Hepatocyte (in vitro differentiated cells): ENCODE results near the gene DRAM1.
A peak's percentile ranks its signal among the peaks of the same experiment; 100 is the strongest.

Source experiments
- CTCF ChIP-seq: fragments of 200-600 bp; sonication (generic); IDR thresholded peaks from 2 replicates; pipeline ENCODE4 v1.5.1; 2016; ENCODE audit warnings: antibody characterized with exemption, mild to moderate bottlenecking; ENCODE audit not compliant: poor library complexity
- EZH2 ChIP-seq: fragments of 200-600 bp; sonication (generic); IDR thresholded peaks from 2 replicates; pipeline ENCODE4 v1.6.1; 2016; ENCODE audit warnings: antibody characterized with exemption, mild to moderate bottlenecking, borderline replicate concordance
- EZH2phosphoT487 ChIP-seq: fragments of 200-600 bp; sonication (generic); IDR thresholded peaks from one replicate; pipeline ENCODE4 v1.6.1; 2018; ENCODE audit warnings: antibody characterized with exemption, mild to moderate bottlenecking, low read depth, moderate library complexity; ENCODE audit not compliant: unreplicated experiment, severe bottlenecking

DNA sequence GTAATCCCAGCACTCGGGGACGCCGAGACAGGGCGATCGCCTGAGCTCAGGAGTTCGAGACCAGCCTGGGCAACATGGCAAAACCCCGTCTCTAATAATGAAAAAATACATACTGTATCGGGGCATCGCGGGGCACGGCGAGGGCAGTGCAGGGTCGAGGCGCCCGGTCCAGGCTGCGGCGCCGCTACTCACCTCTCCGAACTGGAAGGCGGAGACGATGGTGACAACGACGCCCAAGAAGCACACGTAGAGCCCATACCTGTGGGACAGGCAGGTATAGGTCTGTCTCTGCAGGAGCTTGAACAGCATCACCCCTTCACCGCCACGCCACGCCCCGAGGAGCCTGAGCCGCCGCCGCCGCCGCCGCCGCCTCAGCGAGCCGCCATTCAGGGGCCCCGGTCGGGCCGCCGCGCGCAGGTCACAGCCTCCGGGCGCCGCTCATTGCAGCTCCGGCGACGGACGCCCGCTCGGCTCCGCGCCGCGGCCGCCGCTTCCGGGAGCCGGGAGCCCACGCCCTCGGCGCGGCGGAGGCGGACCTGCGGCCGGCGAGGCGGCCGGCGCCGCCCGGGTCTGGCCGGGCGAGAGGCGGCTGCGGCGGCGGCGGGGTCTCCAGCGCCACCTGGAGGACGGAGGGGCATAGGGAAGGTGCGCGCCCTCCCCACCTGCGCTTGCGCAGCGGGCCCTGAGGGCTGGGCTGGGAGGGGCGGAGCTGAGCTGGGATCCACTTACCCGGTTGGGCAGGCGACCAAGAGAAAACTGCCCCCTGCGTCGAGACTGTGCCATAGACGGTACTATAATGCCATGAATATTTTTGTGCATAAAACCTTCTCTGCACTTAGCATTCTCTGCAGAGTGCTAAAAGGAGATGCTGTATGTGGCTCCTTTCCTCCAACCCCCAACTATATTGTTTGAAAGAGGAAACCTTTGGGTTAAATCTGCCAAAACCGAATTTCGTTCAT lies 46.7 kb upstream of the DRAM1 start, which contains the start of gene GNPTAB:
- TF ChIP-seq CTCF (peak; percentile 72), EZH2 (no peak), EZH2phosphoT487 (no peak)
